HPDE6-E6E7 (cell line): ENCODE results near the gene ERAP2.

Source experiments
- DNase-seq: peaks from one replicate; pipeline ENCODE4 v3.0.0; 2011; ENCODE audit warnings: missing footprints; ENCODE audit errors: extremely low spot score

ERAP2 gene

GRCh38 chr5:96933764-96934707 is 57.7 kb downstream of the ERAP2 start:
- no peak for DNase-seq

GRCh38 chr5:96934708-96935558 is 58.6 kb downstream of the ERAP2 start:
- peak; percentile 71 for DNase-seq

GRCh38 chr5:96935559-96936430 is 59.5 kb downstream of the ERAP2 start, which contains the start of gene LNPEP:
Gene LNPEP (plus strand): TSS chr5:96936080. CDS start chr5:96936156, 76 bp downstream.
- peak; percentile 91 for DNase-seq

GRCh38 chr5:96936431-96937320 is 60.4 kb downstream of the ERAP2 start:
- peak; percentile 10 for DNase-seq

GRCh38 chr5:96940586-96940985 is 64.3 kb downstream of the ERAP2 start:
- DNase-seq = no peak

- DNase-seq = no peak
Observed at GRCh38 chr5:96941140-96941539, 64.8 kb downstream of the ERAP2 start.

- no peak for DNase-seq
Observed at GRCh38 chr5:96942078-96942477, 65.8 kb downstream of the ERAP2 start.

- no peak for DNase-seq
Observed at GRCh38 chr5:96942911-96943310, 66.6 kb downstream of the ERAP2 start.

GRCh38 chr5:96943799-96944198 is 67.5 kb downstream of the ERAP2 start:
- no peak for DNase-seq

- no peak for DNase-seq
Observed at GRCh38 chr5:96945144-96945897, 69.0 kb downstream of the ERAP2 start.

- no peak for DNase-seq
Observed at GRCh38 chr5:96946381-96946780, 70.1 kb downstream of the ERAP2 start.

- no peak for DNase-seq
Observed at GRCh38 chr5:96952118-96952750, 75.9 kb downstream of the ERAP2 start.

GRCh38 chr5:96952974-96953730 is 76.9 kb downstream of the ERAP2 start:
- no peak for DNase-seq

GRCh38 chr5:96957254-96958049 is 81.2 kb downstream of the ERAP2 start:
- DNase-seq = no peak

- DNase-seq = no peak
Observed at GRCh38 chr5:96958977-96959376, 82.7 kb downstream of the ERAP2 start.

- DNase-seq = no peak
Observed at GRCh38 chr5:96961053-96961452, 84.8 kb downstream of the ERAP2 start.

- DNase-seq = no peak
Observed at GRCh38 chr5:96962540-96962991, 86.3 kb downstream of the ERAP2 start.

GRCh38 chr5:96963267-96963666 is 87.0 kb downstream of the ERAP2 start:
- DNase-seq = no peak
